GM23248 (cell line): Measurements from ENCODE around the gene PADI2.

Experiments used
- EZH2 ChIP-seq: fragments of 200-600 bp; sonication (generic); IDR thresholded peaks from 2 replicates; pipeline ENCODE4 v1.6.1; 2018; ENCODE audit warnings: antibody characterized with exemption, mild to moderate bottlenecking; ENCODE audit not compliant: insufficient read depth, poor library complexity, severe bottlenecking
- EZH2phosphoT487 ChIP-seq: fragments of 200-600 bp; sonication (generic); IDR thresholded peaks from 2 replicates; pipeline ENCODE4 v1.6.1; 2018; ENCODE audit warnings: antibody characterized with exemption, moderate library complexity, mild to moderate bottlenecking, low read depth; ENCODE audit not compliant: insufficient read depth

- TF ChIP-seq EZH2: no peak
- no peak for TF ChIP-seq EZH2phosphoT487
These were observed 40.0 kb downstream of the PADI2 start for GRCh38 chr1:17078991-17079868.
